HG03575 (cell line): Measurements from ENCODE around the gene KLHL1.

Experiments
- ATAC-seq: cut with Tn5 transposase; IDR thresholded peaks from one replicate; pipeline ENCODE4 v1.9.1; 2021; ENCODE audit not compliant: unreplicated experiment, insufficient number of reproducible peaks, low FRiP score; ENCODE audit errors: extremely low read depth

KLHL1 gene

GRCh38 chr13:69751259-69751658 is 357.0 kb downstream of the KLHL1 start:
- ATAC-seq, result no peak

GRCh38 chr13:69737129-69737935 is 370.9 kb downstream of the KLHL1 start:
- ATAC-seq, result no peak

- no peak for ATAC-seq
Observed at GRCh38 chr13:69721631-69722030, 386.6 kb downstream of the KLHL1 start.

- no peak for ATAC-seq
Observed at GRCh38 chr13:69720278-69720983, 387.8 kb downstream of the KLHL1 start.

GRCh38 chr13:69706807-69707206 is 401.4 kb downstream of the KLHL1 start:
- no peak for ATAC-seq

GRCh38 chr13:69704311-69704710 is 403.9 kb downstream of the KLHL1 start:
- no peak for ATAC-seq

- ATAC-seq, result no peak
Observed at GRCh38 chr13:69690999-69691398, 417.3 kb downstream of the KLHL1 start.

GRCh38 chr13:69683921-69684686 is 424.1 kb downstream of the KLHL1 start:
- ATAC-seq, result peak; percentile 51

GRCh38 chr13:69681722-69682121 is 426.5 kb downstream of the KLHL1 start:
- no peak for ATAC-seq

- ATAC-seq, result no peak
Observed at GRCh38 chr13:69677343-69677742, 430.9 kb downstream of the KLHL1 start.

- no peak for ATAC-seq
Observed at GRCh38 chr13:69676286-69676685, 432.0 kb downstream of the KLHL1 start.

GRCh38 chr13:69660155-69660554 is 448.1 kb downstream of the KLHL1 start:
- no peak for ATAC-seq

GRCh38 chr13:69657676-69658075 is 450.6 kb downstream of the KLHL1 start:
- no peak for ATAC-seq

GRCh38 chr13:69654392-69654791 is 453.9 kb downstream of the KLHL1 start:
- no peak for ATAC-seq
